Suppressor macrophage (primary cell): ENCODE data around the gene ODF4.
"Not testable (repeated sequence)": the region's sequence is repeated elsewhere in the genome, so short reads cannot be mapped to it uniquely, and the experiment has no call there.

Source experiments
- DNase-seq, 4 experiments: peaks; one replicate each; pipeline ENCODE4 v3.0.0-alpha.2; 2020 to 2022

The ODF4 gene

DNA sequence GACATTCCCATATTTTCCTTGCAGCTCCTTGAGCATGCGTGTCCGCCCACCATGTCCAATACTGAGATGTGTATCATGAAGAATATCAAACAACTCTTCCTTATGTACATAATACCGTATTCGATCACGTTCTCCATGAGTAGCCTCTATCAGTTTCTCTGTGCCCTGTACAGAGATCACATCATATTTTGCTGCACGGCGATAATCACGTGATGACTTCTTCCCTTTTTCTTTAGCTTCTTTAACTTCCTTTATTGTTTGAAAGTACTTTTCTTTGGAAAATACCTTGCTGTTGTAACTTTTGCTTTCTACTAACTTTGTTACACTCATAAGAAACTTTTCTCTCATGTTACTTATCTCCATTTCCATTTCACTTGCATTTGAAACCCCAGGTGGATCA, 30.3 kb downstream of the ODF4 start:
- peak; percentile 43 to 75 (median 61) for DNase-seq

- no peak for DNase-seq
Observed at GRCh38 chr17:8371786-8372185, 32.1 kb downstream of the ODF4 start.

DNA sequence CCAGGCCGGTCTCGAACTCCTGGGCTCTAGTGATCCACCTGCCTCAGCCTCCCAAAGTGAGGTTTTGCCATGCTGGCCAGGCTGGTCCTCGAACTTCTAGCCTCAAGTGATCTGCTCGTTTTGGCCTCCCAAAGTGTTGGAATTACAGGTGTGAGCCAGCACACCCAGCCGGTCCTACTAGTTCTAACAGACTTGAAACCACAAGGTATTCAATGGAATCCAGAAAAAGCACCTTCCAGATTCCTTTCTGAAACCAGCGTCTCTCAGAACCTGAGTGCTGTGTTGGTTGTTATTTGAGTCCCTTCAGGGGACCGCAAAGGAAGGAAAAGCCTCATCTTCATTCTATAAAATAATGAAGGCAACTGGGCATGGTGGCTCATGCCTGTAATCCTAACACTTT, 32.8 kb downstream of the ODF4 start:
- DNase-seq = no peak

DNA sequence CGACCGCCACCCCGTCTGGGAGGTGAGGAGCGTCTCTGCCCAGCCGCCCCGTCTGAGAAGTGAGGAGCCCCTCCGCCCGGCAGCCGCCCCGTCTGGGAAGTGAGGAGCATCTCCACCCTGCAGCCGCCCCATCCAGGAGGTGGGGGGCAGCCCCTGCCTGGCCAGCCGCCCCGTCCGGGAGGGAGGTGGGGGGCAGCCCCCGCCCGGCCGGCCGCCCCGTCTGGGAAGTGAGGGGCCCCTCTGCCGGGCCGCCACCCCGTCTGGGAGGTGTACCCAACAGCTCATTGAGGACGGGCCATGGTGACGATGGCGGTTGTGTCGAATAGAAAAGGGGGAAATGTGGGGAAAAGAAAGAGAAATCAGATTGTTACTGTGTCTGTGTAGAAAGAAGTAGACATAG, 34.2 kb downstream of the ODF4 start:
- DNase-seq = not testable (repeated sequence)

GRCh38 chr17:8375738-8376259, 36.2 kb downstream of the ODF4 start:
- DNase-seq = no peak

DNA sequence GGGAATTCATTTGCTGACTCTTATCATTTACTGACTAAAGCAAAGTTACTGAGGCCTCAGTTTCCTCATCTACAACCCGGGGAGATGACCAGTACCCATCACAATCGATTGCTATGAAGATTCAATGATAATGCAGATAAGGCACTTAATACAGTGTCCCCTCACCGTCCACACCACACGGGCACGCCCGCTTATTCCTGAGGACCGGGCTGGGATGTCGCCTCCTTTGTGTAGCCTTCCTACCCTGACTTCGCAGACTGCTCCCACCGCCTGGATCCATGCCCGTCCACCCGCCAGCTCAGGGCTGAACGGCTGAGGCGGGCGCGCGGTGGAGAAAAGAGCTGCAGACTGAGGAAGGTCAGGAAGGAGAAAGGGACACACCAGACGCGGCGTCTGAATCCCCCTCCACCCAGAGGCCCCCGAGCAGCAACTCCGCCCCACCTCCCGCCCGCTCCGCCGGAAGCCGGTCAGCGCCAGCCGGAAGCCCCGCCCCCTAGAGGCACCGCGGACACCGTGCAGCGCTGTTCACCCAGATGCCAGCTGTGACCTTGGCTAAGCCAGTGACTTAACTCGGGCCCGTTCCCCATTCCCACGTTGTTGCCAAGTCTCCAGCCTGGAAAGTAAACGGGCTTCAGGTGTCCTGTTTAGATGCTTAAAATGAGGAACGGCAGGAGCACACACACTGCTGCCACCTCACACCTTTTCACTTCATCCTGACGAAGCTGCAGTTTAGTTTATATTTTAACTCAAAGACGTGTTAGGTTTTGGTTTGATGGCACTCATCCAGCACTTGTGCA, 36.8 kb downstream of the ODF4 start, which contains the start of gene KRABD2:
Gene KRABD2 (minus strand): TSS at position 434 of the 797 bp plus-strand sequence.
- DNase-seq = peak; percentile 88 to 95 (median 92)

- DNase-seq = no peak
Observed at GRCh38 chr17:8377422-8377821, 37.8 kb downstream of the ODF4 start.

GRCh38 chr17:8378117-8378516, 38.5 kb downstream of the ODF4 start:
- not testable (repeated sequence) for DNase-seq

DNA sequence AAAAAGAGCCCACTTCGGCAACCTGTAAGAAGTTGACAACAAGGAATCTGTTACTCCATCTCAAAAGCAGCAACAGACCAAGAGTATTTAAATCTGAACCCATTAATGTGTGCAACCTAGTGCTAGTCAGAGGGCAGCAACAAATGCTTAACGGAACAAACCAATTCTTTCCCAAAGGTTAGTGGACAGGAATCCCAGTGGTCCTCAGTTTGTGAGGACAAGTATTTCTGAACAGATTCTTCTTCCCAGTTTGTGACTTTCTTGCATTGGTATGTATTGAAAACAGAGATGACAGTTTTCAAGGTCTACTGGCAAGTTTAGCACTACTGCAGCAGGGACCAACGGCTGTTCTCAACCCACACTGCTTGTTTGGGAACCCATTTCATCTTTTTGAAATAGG, 40.4 kb downstream of the ODF4 start:
- DNase-seq = no peak

GRCh38 chr17:8382052-8382879, 42.6 kb downstream of the ODF4 start:
- peak in 3 of 4 experiments; percentile 6 to 17 (median 8) for DNase-seq

DNA sequence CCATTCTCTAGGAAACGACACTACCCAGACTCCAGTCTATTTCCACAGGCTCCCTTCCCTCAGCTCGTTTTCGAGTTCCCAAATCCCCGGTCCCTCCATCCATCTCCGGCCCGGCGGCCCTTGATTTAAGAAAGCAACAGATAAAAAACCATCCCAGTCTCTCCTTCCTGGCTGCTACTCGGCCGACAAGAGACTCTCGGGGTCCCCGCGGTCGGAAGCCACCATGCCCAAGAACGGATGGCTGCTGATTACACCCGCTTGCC, 43.2 kb downstream of the ODF4 start:
- DNase-seq = no peak

DNA sequence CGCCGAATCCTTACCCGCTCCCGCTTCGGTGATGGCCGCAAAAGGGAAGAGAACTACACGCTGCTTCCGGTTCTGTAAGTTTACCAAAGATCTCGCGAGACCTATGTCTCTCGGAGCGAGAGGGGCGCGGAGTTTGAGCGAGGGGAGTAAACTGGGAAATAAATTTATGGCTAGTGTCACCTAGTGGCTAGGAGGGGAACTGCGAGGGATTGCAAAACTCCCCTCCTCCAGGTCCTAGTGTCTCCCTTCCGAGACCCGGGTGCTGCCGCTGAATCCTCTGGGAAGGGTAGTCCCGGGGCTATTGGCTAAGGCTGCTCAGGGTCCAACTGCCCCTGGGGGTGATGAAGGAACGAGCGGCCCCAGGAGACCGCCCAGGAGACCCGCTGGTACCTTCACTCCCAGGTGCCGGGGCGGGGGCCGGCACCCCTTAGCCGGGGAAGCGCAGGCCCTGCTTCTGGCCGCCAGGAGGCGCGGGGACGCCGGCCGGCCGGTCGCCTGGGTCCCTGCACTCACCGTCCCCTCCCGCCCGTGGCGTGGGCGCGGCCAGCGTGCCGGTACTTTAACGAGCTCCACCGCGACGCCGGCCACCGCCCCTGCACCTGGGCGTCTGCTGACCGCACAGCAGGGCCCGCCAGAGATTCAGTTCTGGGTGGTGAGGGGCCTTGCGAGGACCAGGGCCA, 43.6 kb downstream of the ODF4 start, which contains the start of gene RPL26:
Gene RPL26 (minus strand): TSS at position 51 of the 680 bp plus-strand sequence. CDS start 883 bp downstream, outside the sequence.
- peak; percentile 98 to 100 (median 99) for DNase-seq

- no peak for DNase-seq
Observed at GRCh38 chr17:8384801-8385378, 45.2 kb downstream of the ODF4 start.

- no peak for DNase-seq
Observed at GRCh38 chr17:8386841-8387240, 47.2 kb downstream of the ODF4 start.

- DNase-seq = no peak
Observed at GRCh38 chr17:8387914-8388651, 48.4 kb downstream of the ODF4 start.

GRCh38 chr17:8391711-8392110, 52.1 kb downstream of the ODF4 start:
- no peak for DNase-seq

GRCh38 chr17:8392274-8392673, 52.6 kb downstream of the ODF4 start:
- DNase-seq = no peak

DNA sequence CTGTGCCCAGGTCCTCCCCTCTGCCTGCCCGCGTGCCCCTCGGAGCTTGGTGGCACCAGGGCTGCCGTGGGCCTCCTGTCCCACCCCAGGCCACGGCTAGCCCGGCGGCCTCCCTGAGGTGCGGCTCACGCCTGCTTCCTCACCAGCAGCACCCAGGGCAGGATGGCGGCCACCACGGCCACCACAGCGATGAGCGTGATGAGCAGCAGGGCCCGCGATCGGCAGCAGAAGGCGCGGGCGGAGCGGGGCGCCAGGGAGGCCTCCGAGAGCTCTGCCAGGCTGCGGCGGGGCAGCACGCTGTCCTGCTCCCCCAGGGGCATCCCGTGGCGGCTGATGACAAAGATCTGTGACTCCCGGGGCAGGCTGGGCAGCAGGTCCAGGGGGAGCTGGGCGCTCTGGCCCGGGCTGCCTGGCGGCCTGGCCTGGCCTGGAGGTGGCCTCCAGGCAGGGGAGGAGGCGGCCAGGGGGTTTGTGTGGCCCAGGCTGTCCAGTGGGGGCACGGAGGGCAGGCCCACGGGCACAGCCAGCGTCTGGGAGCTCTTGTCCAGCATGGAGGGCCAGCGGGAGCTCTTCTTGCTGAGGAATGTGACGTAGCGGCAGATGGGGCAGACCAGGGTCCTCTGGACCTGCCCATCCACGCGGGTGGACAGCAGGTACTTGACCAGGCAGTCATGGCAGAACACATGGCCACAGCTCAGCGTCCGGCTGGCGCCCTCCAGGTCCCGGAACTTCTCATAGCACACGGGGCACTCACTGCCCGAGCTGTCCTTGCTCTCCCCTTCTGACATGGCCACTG, 53.2 kb downstream of the ODF4 start:
- no peak for DNase-seq

DNA sequence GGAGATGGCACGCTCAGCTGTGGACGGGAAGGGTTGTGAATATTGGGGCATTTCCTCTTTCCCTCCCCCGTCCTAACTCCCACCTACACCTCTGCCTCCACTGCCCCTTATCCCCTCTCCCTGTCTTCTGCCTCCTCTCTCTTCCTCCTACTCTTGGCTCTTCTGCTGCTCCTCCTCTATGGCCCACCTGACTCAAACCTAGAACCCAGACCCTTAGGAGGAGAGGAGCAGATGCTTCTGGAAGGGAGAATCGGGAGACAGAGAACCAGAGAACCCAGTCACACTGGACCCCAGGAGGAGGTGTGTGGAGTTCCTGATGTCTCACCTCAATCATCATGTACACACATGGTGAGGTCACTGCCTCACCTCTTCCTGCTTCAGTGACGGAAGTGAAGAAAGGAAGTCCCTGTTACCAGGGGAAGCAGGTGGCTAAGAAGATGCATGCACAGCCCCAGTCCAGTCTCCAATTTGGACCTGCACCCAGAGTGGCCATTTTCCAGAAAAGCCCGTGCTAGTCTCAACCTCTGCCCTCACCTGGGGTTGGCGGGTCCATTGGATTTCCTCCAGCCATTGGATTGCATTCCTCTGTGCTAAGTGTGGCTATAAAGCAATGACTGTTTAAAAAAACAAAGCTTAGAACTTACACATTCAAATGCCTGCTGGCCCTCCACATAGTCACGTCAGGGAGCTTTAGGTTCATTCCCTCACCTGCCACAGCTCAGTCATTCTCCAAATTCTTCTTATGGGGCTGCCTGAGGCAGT, 54.0 kb downstream of the ODF4 start:
- peak in 1 of 4 experiments; percentile 6 for DNase-seq

DNA sequence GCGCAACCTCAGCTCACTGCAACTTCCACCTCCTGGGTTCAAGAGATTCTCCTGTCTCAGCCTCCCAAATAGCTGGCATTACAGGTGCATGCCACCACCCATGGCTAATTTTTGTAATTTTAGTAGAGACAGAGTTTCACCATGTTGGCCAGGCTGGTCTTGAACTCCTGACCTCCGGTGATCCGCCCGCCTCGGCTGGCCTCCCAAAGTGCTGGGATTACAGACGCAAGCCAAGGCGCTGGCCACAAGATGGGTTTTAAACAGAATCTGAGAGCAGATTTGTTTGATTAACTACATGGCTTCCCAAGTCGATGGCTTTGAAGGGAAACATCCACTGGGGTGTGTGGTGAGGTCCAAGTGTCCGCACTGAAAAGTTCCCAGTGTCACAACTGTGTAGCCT, 54.9 kb downstream of the ODF4 start:
- DNase-seq = not testable (repeated sequence)
